Measurements from ENCODE around the gene CARHSP1.
"Not testable (repeated sequence)": the region's sequence is repeated elsewhere in the genome, so short reads cannot be mapped to it uniquely, and the experiment has no call there.

The CARHSP1 gene

DNA sequence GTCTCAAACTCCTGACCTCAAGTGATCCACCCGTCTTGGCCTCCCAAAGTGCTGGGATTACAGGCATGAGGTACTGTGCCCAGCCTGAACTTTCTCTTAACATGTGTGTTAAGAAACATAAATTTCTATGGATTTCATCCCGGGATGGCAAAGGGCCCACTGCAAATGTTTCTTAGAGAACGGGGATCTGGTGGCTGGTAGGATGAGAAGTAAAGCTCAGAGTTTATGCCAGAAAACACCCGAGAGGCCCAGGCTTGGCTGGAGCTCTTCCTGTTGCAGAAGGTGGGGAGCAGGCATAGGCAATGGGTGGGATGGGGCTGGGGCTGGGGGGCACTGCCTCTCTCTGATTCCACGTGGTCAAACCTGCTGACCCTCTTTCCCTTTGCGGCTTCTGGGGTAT is 5.6 kb upstream of the CARHSP1 start:
- Histone ChIP-seq H3K4me3 (ENCODE audit: insufficient read depth in 1 of 2, low read depth in 1 of 2, low read length in 2 of 2) (no peak overlapping the region), H3K27ac (ENCODE audit: low read length, poor library complexity, severe bottlenecking) (no peak overlapping the region), H2BK15ac (ENCODE audit: low read depth, poor library complexity, severe bottlenecking) (peak overlapping the region; percentile 61), H3K9ac (ENCODE audit: low read length) (no peak overlapping the region), H3K27me3 (ENCODE audit: control insufficient read depth in 1 of 2, insufficient read depth in 1 of 2, low read length in 2 of 2) (no peaks in the 10 kb centered on the region), H3K14ac (ENCODE audit: low read length in 2 of 2) (no peak overlapping the region), H4K8ac (ENCODE audit: low read length) (no peak overlapping the region), H2BK12ac (ENCODE audit: low read length in 2 of 2) (no peak overlapping the region), H3K4ac (ENCODE audit: low read depth in 1 of 2, low read length in 2 of 2) (no peak overlapping the region), H3K23ac (ENCODE audit: low read length in 2 of 2) (no peak overlapping the region), H2AK5ac (ENCODE audit: low read length, severe bottlenecking) (no peak overlapping the region), H3K9me3 (ENCODE audit: control insufficient read depth, low read length) (no peaks in the 10 kb centered on the region), H3K4me1 (ENCODE audit: control insufficient read depth, insufficient read depth, low read depth, low read length) (peaks cover 23% of the 10 kb centered on the region), H3K79me1 (replicated peaks; ENCODE audit: low read length, poor library complexity, severe bottlenecking) (no peaks in the 10 kb centered on the region), H2BK120ac (ENCODE audit: low read depth, low read length) (no peak overlapping the region), H3K36me3 (ENCODE audit: control insufficient read depth in 1 of 2, insufficient read depth in 2 of 2, low read depth in 1 of 2, low read length in 2 of 2) (no peaks in the 10 kb centered on the region), H2BK5ac (ENCODE audit: low read depth, low read length, poor library complexity, severe bottlenecking) (no peak overlapping the region), H2AFZ (ENCODE audit: low read depth, low read length) (no peak overlapping the region), H4K91ac (ENCODE audit: low read length) (no peak overlapping the region), H3K18ac (ENCODE audit: low read depth in 1 of 2, low read length in 2 of 2) (peak overlapping the region in 1 of 2 experiments; percentile 29), H3K4me2 (ENCODE audit: low read length, poor library complexity, severe bottlenecking) (no peak overlapping the region)
- no peak for DNase-seq
- WGBS, result 72% methylated on average over 6 of the region's 6 CpGs

DNA sequence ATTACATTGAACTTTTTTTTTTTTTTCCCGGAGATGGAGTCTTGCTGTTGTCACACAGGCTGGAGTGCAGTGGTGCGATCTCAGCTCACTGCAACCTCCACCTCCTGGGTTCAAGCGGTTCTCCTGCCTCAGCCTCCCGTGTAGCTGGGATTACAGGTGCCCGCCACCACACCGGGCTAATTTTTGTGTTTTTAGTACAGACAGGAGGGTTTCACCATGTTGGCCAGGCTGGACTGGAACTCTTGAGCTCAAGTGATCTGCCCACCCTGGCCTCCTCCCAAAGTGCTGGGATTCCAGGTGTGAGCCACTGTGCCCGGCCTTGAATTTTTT is 5.0 kb upstream of the CARHSP1 start:
- H2AFZ ChIP-seq (ENCODE audit: low read depth, low read length); H2BK12ac ChIP-seq (ENCODE audit: low read length in 2 of 2); H3K9me3 ChIP-seq (ENCODE audit: control insufficient read depth, low read length); H3K4me3 ChIP-seq (ENCODE audit: insufficient read depth in 1 of 2, low read depth in 1 of 2, low read length in 2 of 2); H3K23ac ChIP-seq (ENCODE audit: low read length in 2 of 2); DNase-seq; H2BK15ac ChIP-seq (ENCODE audit: low read depth, poor library complexity, severe bottlenecking); H4K91ac ChIP-seq (ENCODE audit: low read length); H3K36me3 ChIP-seq (ENCODE audit: control insufficient read depth in 1 of 2, insufficient read depth in 2 of 2, low read depth in 1 of 2, low read length in 2 of 2); H4K8ac ChIP-seq (ENCODE audit: low read length); H3K79me1 ChIP-seq (replicated peaks; ENCODE audit: low read length, poor library complexity, severe bottlenecking); H2AK5ac ChIP-seq (ENCODE audit: low read length, severe bottlenecking); H3K4ac ChIP-seq (ENCODE audit: low read depth in 1 of 2, low read length in 2 of 2); H2BK5ac ChIP-seq (ENCODE audit: low read depth, low read length, poor library complexity, severe bottlenecking); H3K4me2 ChIP-seq (ENCODE audit: low read length, poor library complexity, severe bottlenecking); H2BK120ac ChIP-seq (ENCODE audit: low read depth, low read length); H3K14ac ChIP-seq (ENCODE audit: low read length in 2 of 2); H3K27ac ChIP-seq (ENCODE audit: low read length, poor library complexity, severe bottlenecking); H3K27me3 ChIP-seq (ENCODE audit: control insufficient read depth in 1 of 2, insufficient read depth in 1 of 2, low read length in 2 of 2); H3K9ac ChIP-seq (ENCODE audit: low read length): not testable (repeated sequence)
- Histone ChIP-seq H3K18ac (ENCODE audit: low read depth in 1 of 2, low read length in 2 of 2) (peak overlapping the region in 1 of 2 experiments; percentile 35), H3K4me1 (ENCODE audit: control insufficient read depth, insufficient read depth, low read depth, low read length) (peaks cover 24% of the 10 kb centered on the region)
- WGBS, result 99% methylated on average over 7 of the region's 7 CpGs

DNA sequence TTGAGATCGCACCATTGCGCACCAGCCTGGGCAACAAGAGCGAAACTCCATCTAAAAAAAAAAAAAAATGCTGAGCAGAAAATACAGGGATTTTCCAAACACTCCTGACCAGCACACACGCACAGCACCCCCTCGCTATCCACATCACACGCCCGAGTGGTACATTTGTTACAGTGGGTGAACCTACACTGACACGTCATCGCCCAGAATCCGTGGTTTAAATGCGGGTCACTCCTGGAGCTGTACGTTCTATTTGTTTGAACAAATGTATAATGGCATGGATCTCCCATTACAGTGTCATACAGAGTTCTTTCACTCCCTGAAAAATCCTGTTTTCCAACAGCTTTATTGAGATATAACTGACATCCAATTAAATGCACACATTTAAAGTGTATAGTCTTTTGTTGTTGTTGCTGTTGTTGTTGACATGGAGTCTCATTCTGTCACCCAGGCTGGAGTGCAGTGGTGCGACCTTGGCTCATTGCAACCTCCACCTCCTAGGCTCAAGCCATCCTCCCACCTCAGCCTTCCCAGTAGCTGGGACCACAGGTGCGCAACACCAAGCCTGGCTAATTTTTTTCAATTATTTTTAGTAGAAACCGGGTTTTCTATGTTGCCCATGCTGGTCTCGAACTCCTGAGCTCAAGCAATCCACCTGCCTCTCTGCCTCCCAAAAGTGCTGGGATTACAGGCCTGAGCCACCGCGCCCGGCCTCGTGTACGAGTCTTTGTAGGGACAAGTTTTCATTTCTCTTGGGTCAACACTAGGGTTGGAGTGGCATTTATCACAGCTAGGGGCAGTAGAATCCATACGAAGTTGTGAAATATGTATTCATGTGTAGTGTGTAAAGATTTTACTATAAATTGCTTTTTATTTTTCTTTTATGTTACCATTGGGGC is 4.4 kb upstream of the CARHSP1 start:
- no peaks in the 10 kb centered on the region for H3K79me1 ChIP-seq (replicated peaks; ENCODE audit: low read length, poor library complexity, severe bottlenecking)
- H3K9me3 ChIP-seq (ENCODE audit: control insufficient read depth, low read length), result no peaks in the 10 kb centered on the region
- no peak overlapping the region for H2AK5ac ChIP-seq (ENCODE audit: low read length, severe bottlenecking)
- H3K14ac ChIP-seq (ENCODE audit: low read length in 2 of 2), result no peak overlapping the region
- H3K4me1 ChIP-seq (ENCODE audit: control insufficient read depth, insufficient read depth, low read depth, low read length), result peaks cover 22% of the 10 kb centered on the region
- no peak overlapping the region for H2BK5ac ChIP-seq (ENCODE audit: low read depth, low read length, poor library complexity, severe bottlenecking)
- no peak for DNase-seq
- H2BK12ac ChIP-seq (ENCODE audit: low read length in 2 of 2), result no peak overlapping the region
- 92% methylated on average over 21 of the region's 22 CpGs for WGBS
- H3K23ac ChIP-seq (ENCODE audit: low read length in 2 of 2), result no peak overlapping the region
- H3K36me3 ChIP-seq (ENCODE audit: control insufficient read depth in 1 of 2, insufficient read depth in 2 of 2, low read depth in 1 of 2, low read length in 2 of 2), result no peaks in the 10 kb centered on the region
- no peak overlapping the region for H3K18ac ChIP-seq (ENCODE audit: low read depth in 1 of 2, low read length in 2 of 2)
- H3K27ac ChIP-seq (ENCODE audit: low read length, poor library complexity, severe bottlenecking), result no peak overlapping the region
- no peak overlapping the region for H3K9ac ChIP-seq (ENCODE audit: low read length)
- no peak overlapping the region for H3K4ac ChIP-seq (ENCODE audit: low read depth in 1 of 2, low read length in 2 of 2)
- H3K4me2 ChIP-seq (ENCODE audit: low read length, poor library complexity, severe bottlenecking), result no peak overlapping the region
- H2BK15ac ChIP-seq (ENCODE audit: low read depth, poor library complexity, severe bottlenecking), result no peak overlapping the region
- H2BK120ac ChIP-seq (ENCODE audit: low read depth, low read length), result no peak overlapping the region
- H4K91ac ChIP-seq (ENCODE audit: low read length), result no peak overlapping the region
- no peaks in the 10 kb centered on the region for H3K27me3 ChIP-seq (ENCODE audit: control insufficient read depth in 1 of 2, insufficient read depth in 1 of 2, low read length in 2 of 2)
- no peak overlapping the region for H2AFZ ChIP-seq (ENCODE audit: low read depth, low read length)
- no peak overlapping the region for H3K4me3 ChIP-seq (ENCODE audit: insufficient read depth in 1 of 2, low read depth in 1 of 2, low read length in 2 of 2)
- no peak overlapping the region for H4K8ac ChIP-seq (ENCODE audit: low read length)

DNA sequence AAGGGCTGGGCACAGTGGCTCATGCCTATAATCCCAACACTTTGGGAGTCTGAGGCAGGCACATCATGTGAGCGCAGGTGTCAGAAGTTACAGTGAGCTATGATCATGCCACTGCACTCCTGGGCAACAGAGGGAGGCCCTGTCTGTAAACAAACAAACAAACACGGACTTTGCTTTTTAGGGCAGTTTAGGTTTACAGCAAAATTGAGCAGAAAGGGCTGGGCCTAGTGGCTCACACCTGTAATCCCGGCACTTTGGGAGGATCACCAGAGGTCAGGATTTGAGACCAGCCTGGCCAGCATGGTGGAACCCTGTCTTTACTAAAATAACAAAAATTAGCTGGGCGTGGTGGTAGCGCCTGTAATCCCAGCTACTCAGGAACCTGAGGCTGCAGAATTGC is 3.3 kb upstream of the CARHSP1 start:
- H3K27me3 ChIP-seq (ENCODE audit: control insufficient read depth in 1 of 2, insufficient read depth in 1 of 2, low read length in 2 of 2), result no peaks in the 10 kb centered on the region
- no peak for DNase-seq
- no peak overlapping the region for H4K8ac ChIP-seq (ENCODE audit: low read length)
- WGBS, result 90% methylated on average over 5 of the region's 5 CpGs
- H3K79me1 ChIP-seq (replicated peaks; ENCODE audit: low read length, poor library complexity, severe bottlenecking), result no peaks in the 10 kb centered on the region
- H2BK12ac ChIP-seq (ENCODE audit: low read length in 2 of 2), result no peak overlapping the region
- H2BK15ac ChIP-seq (ENCODE audit: low read depth, poor library complexity, severe bottlenecking), result peak overlapping the region; percentile 36
- H3K9me3 ChIP-seq (ENCODE audit: control insufficient read depth, low read length), result no peaks in the 10 kb centered on the region
- no peak overlapping the region for H3K4me2 ChIP-seq (ENCODE audit: low read length, poor library complexity, severe bottlenecking)
- H3K36me3 ChIP-seq (ENCODE audit: control insufficient read depth in 1 of 2, insufficient read depth in 2 of 2, low read depth in 1 of 2, low read length in 2 of 2), result no peaks in the 10 kb centered on the region
- no peak overlapping the region for H3K23ac ChIP-seq (ENCODE audit: low read length in 2 of 2)
- peak overlapping the region; percentile 4 for H2AK5ac ChIP-seq (ENCODE audit: low read length, severe bottlenecking)
- H2AFZ ChIP-seq (ENCODE audit: low read depth, low read length), result no peak overlapping the region
- no peak overlapping the region for H3K27ac ChIP-seq (ENCODE audit: low read length, poor library complexity, severe bottlenecking)
- no peak overlapping the region for H3K14ac ChIP-seq (ENCODE audit: low read length in 2 of 2)
- no peak overlapping the region for H2BK120ac ChIP-seq (ENCODE audit: low read depth, low read length)
- no peak overlapping the region for H3K4ac ChIP-seq (ENCODE audit: low read depth in 1 of 2, low read length in 2 of 2)
- H3K4me3 ChIP-seq (ENCODE audit: insufficient read depth in 1 of 2, low read depth in 1 of 2, low read length in 2 of 2), result no peak overlapping the region
- H4K91ac ChIP-seq (ENCODE audit: low read length), result no peak overlapping the region
- H3K18ac ChIP-seq (ENCODE audit: low read depth in 1 of 2, low read length in 2 of 2), result no peak overlapping the region
- H3K4me1 ChIP-seq (ENCODE audit: control insufficient read depth, insufficient read depth, low read depth, low read length), result peaks cover 15% of the 10 kb centered on the region
- no peak overlapping the region for H3K9ac ChIP-seq (ENCODE audit: low read length)
- H2BK5ac ChIP-seq (ENCODE audit: low read depth, low read length, poor library complexity, severe bottlenecking), result no peak overlapping the region

Measured in mesenchymal stem cell (in vitro differentiated cells and primary cell).